ACC112 (cell line): ENCODE data around the gene SPOCK1.

Experiments used
- H2AFZ ChIP-seq: fragments of 200-600 bp; sonication (generic); one replicate; pipeline ENCODE4 v1.6.0; 2017; ENCODE audit warnings: antibody characterized with exemption, low read length; ENCODE audit not compliant: unreplicated experiment
- H3K27ac ChIP-seq: fragments of 200-600 bp; sonication (generic); 2 replicates; pipeline ENCODE4 v1.5.1; 2014; ENCODE audit warnings: low read depth, mild to moderate bottlenecking, antibody characterized with exemption, low read length, moderate library complexity
- H3K27me3 ChIP-seq: fragments of 200-600 bp; sonication (generic); 2 replicates; pipeline ENCODE4 v1.6.1; 2014; ENCODE audit warnings: mild to moderate bottlenecking, antibody characterized with exemption, low read length, moderate library complexity, mixed read lengths; ENCODE audit not compliant: insufficient read depth
- H3K36me3 ChIP-seq: fragments of 200-600 bp; sonication (generic); 2 replicates; pipeline ENCODE4 v1.6.1; 2016; ENCODE audit warnings: mild to moderate bottlenecking, antibody characterized with exemption, low read length, moderate library complexity, mixed read lengths; ENCODE audit not compliant: insufficient read depth
- H3K4me1 ChIP-seq: fragments of 200-600 bp; sonication (generic); one replicate; pipeline ENCODE4 v1.6.1; 2016; ENCODE audit warnings: low read length, mixed read lengths; ENCODE audit not compliant: insufficient read depth, unreplicated experiment, control insufficient read depth
- H3K4me3 ChIP-seq: fragments of 200-600 bp; sonication (generic); 2 replicates; pipeline ENCODE4 v1.5.1; 2014; ENCODE audit warnings: mild to moderate bottlenecking, low read depth, low read length
- H3K79me2 ChIP-seq: fragments of 200-600 bp; sonication (generic); one replicate; pipeline ENCODE4 v1.6.0; 2016; ENCODE audit warnings: low read length; ENCODE audit not compliant: control insufficient read depth, unreplicated experiment, insufficient read depth

Gene SPOCK1

GRCh38 chr5:137315534-137316345, 183.4 kb downstream of the SPOCK1 start:
- Histone ChIP-seq H3K36me3 (no peaks in the 10 kb centered on the region), H3K4me3 (no peak overlapping the region), H2AFZ (no peak overlapping the region), H3K4me1 (peaks cover 39% of the 10 kb centered on the region), H3K27ac (no peak overlapping the region), H3K79me2 (peaks cover 4% of the 10 kb centered on the region), H3K27me3 (no peaks in the 10 kb centered on the region)

- Histone ChIP-seq H3K27ac (no peak overlapping the region), H3K4me3 (no peak overlapping the region), H3K79me2 (peaks cover 4% of the 10 kb centered on the region), H3K27me3 (no peaks in the 10 kb centered on the region), H3K36me3 (no peaks in the 10 kb centered on the region), H2AFZ (no peak overlapping the region), H3K4me1 (peaks cover 38% of the 10 kb centered on the region)
Observed at GRCh38 chr5:137315109-137315508, 184.0 kb downstream of the SPOCK1 start.

DNA sequence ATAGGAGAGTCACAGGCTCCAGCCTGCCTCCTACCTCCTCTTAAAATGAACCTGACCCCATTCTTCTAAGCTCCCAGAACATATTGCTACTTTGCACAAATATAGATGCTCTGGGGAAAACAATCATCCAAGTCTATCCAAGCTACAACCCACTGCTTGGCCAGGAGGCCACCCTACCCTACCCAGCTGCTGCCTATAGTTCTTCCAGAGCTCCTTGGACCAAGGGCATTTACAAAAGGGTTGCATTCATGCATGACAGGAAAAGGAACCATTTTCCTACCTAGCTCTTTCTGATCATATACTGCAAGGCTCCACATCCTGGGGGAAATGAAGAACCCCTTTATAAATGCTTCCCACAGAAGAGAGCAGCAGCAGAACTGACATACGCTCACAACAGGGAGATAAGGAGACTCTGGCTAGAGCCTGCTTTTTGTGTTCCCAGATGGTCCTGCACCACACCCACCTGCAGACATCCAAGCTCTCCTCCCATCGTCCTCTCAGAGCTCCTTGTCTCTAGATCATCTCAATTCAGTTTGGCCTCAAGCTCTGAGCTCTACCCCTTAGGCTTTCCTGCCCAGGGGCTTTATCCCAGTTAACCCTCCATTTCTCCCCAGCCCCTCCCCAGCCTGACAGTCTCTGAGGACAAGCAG, 185.5 kb downstream of the SPOCK1 start:
- Histone ChIP-seq H3K27me3 (no peaks in the 10 kb centered on the region), H3K79me2 (peaks cover 3% of the 10 kb centered on the region), H3K4me3 (no peak overlapping the region), H3K4me1 (peaks cover 49% of the 10 kb centered on the region), H3K27ac (no peak overlapping the region), H2AFZ (no peak overlapping the region), H3K36me3 (no peaks in the 10 kb centered on the region)

DNA sequence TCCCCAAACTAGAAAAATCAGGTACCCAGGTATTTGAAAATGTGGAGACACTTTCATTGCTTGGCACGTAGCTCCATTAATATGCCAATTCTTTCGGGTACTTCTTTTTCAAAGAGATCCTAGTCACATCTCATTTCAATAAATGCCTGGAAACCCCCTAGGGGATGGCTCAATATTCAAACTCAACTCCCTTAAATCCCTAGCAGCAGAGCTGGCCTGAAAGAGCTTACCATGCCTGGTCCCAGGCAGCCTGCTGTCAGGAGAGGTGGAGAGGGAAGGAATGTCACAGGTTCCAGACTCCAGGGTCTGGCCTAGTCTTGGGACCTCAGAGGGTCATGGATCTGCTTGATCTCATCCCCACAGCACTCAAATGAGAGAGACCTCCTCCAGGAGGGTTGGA, 187.1 kb downstream of the SPOCK1 start:
- Histone ChIP-seq H3K4me3 (no peak overlapping the region), H3K79me2 (no peaks in the 10 kb centered on the region), H3K4me1 (peaks cover 61% of the 10 kb centered on the region), H3K27ac (no peak overlapping the region), H3K27me3 (no peaks in the 10 kb centered on the region), H3K36me3 (no peaks in the 10 kb centered on the region), H2AFZ (no peak overlapping the region)

- Histone ChIP-seq H3K27ac (peak overlapping the region; percentile 94), H2AFZ (no peak overlapping the region)
Observed at GRCh38 chr5:137310051-137310730, 188.9 kb downstream of the SPOCK1 start.

DNA sequence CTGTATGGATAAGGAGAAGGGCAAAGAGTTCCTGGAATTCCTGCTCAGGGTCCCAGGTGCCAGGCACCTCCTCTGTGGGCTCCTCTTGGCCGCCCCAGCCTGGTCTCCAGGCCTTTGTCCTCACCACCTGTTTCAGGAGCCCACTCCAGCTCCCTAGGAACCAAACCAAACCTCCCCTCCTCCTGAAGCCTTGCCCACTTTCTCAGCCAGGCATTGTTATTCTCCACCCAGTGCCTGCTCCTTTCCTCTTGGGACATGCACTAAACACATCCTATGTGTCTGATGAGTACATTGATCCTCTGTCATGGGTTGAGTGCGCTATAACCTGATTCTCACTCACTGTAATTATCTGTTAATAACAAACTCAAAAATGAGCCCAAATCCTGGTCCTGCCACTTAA, 189.8 kb downstream of the SPOCK1 start:
- Histone ChIP-seq H3K27ac (peak overlapping the region; percentile 94), H3K4me1 (peaks cover 44% of the 10 kb centered on the region)

More at GRCh38 chr5:137310051-137310730, 188.9 kb downstream of the SPOCK1 start:
- Histone ChIP-seq H3K4me3 (peak overlapping the region; percentile 55; the same call in 1 of the 2 replicates), H3K79me2 (no peaks in the 10 kb centered on the region), H3K27me3 (no peaks in the 10 kb centered on the region), H3K36me3 (no peaks in the 10 kb centered on the region), H3K4me1 (peaks cover 44% of the 10 kb centered on the region)

GRCh38 chr5:137308311-137308710, 190.8 kb downstream of the SPOCK1 start:
- Histone ChIP-seq H2AFZ (no peak overlapping the region), H3K27ac (no peak overlapping the region), H3K79me2 (no peaks in the 10 kb centered on the region), H3K36me3 (no peaks in the 10 kb centered on the region), H3K4me3 (no peak overlapping the region), H3K27me3 (no peaks in the 10 kb centered on the region), H3K4me1 (peaks cover 44% of the 10 kb centered on the region)

More for the DNA sequence above, 189.8 kb downstream of the SPOCK1 start:
- Histone ChIP-seq H3K36me3 (no peaks in the 10 kb centered on the region), H3K27me3 (no peaks in the 10 kb centered on the region), H3K79me2 (no peaks in the 10 kb centered on the region), H3K4me3 (peak overlapping the region; percentile 55; the same call in 1 of the 2 replicates), H2AFZ (no peak overlapping the region)

- no peaks in the 10 kb centered on the region for H3K36me3 ChIP-seq
- no peaks in the 10 kb centered on the region for H3K27me3 ChIP-seq
- peaks cover 40% of the 10 kb centered on the region for H3K4me1 ChIP-seq
- H2AFZ ChIP-seq, result no peak overlapping the region
- no peak overlapping the region for H3K4me3 ChIP-seq
- no peaks in the 10 kb centered on the region for H3K79me2 ChIP-seq
- no peak overlapping the region for H3K27ac ChIP-seq
Observed at GRCh38 chr5:137306903-137307302, 192.2 kb downstream of the SPOCK1 start.

- no peaks in the 10 kb centered on the region for H3K36me3 ChIP-seq
- H3K27ac ChIP-seq, result no peak overlapping the region
- H3K79me2 ChIP-seq, result no peaks in the 10 kb centered on the region
- H3K4me3 ChIP-seq, result no peak overlapping the region
- H2AFZ ChIP-seq, result no peak overlapping the region
- H3K4me1 ChIP-seq, result peaks cover 36% of the 10 kb centered on the region
- no peaks in the 10 kb centered on the region for H3K27me3 ChIP-seq
Observed at GRCh38 chr5:137305971-137306602, 193.0 kb downstream of the SPOCK1 start.

DNA sequence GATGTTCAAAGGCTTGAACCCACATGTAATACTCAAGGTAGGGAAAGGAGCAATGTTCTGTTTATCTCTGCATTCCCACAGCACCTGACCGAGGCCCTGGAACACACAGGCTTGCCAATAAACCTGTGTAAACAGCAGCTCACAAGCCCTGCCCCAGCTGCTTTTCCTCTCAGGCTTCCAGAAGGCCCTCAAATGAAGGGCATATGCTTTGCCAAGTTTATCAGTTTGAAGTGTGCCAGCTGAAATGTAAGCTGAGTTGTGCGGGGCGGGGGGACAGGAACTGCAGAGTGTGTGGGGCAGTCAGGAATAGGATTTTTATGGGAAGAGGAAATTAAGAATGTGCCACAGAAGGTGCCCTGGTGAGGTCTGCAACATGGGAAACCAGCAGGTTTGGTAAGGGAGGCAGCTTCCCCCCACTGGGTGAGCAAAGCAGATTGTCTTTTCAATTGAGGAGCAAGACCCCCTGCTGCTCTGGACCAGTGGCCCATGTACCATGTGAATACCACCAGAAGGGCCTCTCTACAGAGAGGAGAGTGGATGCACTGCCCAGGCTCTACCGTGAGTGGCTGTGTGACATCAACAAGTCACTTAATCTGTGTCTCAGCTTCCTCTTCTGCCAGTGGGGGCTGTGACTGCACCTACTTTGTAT, 194.8 kb downstream of the SPOCK1 start:
- Histone ChIP-seq H3K4me1 (peaks cover 36% of the 10 kb centered on the region), H3K79me2 (no peaks in the 10 kb centered on the region), H3K27ac (no peak overlapping the region), H2AFZ (no peak overlapping the region), H3K36me3 (no peaks in the 10 kb centered on the region), H3K4me3 (no peak overlapping the region), H3K27me3 (no peaks in the 10 kb centered on the region)
